Measurements from ENCODE around the gene ENOSF1.
"Not testable (repeated sequence)": the region's sequence is repeated elsewhere in the genome, so short reads cannot be mapped to it uniquely, and the experiment has no call there.

ENOSF1 gene

DNA sequence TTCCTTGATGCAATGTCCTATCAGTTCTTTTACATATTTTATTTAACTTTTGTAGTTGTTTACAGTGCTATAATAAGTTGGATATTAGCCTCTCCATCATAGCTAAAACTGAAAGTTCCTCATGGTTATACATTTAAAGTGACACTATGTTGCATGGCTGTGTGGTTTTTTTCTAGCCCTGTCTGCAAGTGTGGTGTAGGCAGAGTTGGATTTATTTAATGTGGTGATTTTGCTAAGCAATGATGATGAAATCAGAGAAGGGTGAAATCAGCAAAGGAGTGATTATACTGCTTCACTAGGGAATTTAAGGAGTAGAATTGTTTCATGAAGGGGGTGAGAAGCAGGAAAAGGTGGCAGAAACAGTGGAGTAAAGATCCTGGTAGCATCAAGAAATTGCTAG lies 18.3 kb upstream of the ENOSF1 start:
- H3K79me2 ChIP-seq (ENCODE audit: insufficient read depth, low read length), result no peaks in the 10 kb centered on the region
- H2AFZ ChIP-seq (ENCODE audit: low read length), result no peak overlapping the region
- no peak overlapping the region for H3K4me3 ChIP-seq (ENCODE audit: low read length, poor library complexity, severe bottlenecking)
- H3K36me3 ChIP-seq (ENCODE audit: insufficient read depth, low read length), result no peaks in the 10 kb centered on the region; the same call in 1 of the 2 replicates
- no peaks in the 10 kb centered on the region for H3K9me3 ChIP-seq (ENCODE audit: insufficient read depth, low read depth, low read length)
- TF ChIP-seq, protein P1, sequence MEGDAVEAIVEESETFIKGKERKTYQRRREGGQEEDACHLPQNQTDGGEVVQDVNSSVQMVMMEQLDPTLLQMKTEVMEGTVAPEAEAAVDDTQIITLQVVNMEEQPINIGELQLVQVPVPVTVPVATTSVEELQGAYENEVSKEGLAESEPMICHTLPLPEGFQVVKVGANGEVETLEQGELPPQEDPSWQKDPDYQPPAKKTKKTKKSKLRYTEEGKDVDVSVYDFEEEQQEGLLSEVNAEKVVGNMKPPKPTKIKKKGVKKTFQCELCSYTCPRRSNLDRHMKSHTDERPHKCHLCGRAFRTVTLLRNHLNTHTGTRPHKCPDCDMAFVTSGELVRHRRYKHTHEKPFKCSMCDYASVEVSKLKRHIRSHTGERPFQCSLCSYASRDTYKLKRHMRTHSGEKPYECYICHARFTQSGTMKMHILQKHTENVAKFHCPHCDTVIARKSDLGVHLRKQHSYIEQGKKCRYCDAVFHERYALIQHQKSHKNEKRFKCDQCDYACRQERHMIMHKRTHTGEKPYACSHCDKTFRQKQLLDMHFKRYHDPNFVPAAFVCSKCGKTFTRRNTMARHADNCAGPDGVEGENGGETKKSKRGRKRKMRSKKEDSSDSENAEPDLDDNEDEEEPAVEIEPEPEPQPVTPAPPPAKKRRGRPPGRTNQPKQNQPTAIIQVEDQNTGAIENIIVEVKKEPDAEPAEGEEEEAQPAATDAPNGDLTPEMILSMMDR (conservative IDR thresholded peaks at IDR 0.05; ENCODE audit: low read length), result no peak
- TF ChIP-seq EZH2phosphoT487 (IDR thresholded peaks at IDR 0.05; ENCODE audit: borderline replicate concordance), result no peak
- H3K27me3 ChIP-seq (ENCODE audit: insufficient read depth, low read length, poor library complexity, severe bottlenecking), result no peaks in the 10 kb centered on the region
- no peak overlapping the region for H3K4me2 ChIP-seq (ENCODE audit: low read depth, low read length, poor library complexity, severe bottlenecking)
- peaks cover 3% of the 10 kb centered on the region for H3K4me1 ChIP-seq (ENCODE audit: insufficient read depth, low read length, poor library complexity, severe bottlenecking)
- H3F3A ChIP-seq (ENCODE audit: low read depth), result no peaks in the 10 kb centered on the region
- H3K9me2 ChIP-seq (replicated peaks; ENCODE audit: low read depth, low read length), result no peaks in the 10 kb centered on the region
- H3K9ac ChIP-seq (ENCODE audit: low read depth, low read length, poor library complexity, severe bottlenecking), result no peak overlapping the region
- H4K20me1 ChIP-seq (ENCODE audit: insufficient read depth, low read length, poor library complexity, severe bottlenecking), result no peaks in the 10 kb centered on the region

DNA sequence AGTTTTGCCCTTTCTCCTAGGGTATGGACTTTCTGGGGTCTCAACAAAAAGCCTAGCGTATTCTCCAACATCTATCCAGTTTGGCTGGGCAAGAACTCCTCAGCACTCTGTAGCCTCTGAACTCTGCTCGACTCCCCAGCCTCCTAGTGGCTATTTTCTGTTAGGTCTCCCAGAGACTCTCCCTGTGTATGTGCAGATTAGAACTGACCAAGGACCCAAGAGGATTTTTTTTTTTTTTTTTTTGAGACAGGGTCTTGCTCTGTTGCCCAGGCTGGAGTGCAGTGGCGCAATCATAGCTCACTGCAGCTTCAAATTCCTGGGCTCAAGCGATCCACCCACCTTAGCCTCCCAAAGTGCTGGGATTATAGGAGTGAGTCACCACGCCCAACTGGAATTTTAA lies 17.7 kb upstream of the ENOSF1 start:
- not testable (repeated sequence) for H3K36me3 ChIP-seq (ENCODE audit: insufficient read depth, low read length)

DNA sequence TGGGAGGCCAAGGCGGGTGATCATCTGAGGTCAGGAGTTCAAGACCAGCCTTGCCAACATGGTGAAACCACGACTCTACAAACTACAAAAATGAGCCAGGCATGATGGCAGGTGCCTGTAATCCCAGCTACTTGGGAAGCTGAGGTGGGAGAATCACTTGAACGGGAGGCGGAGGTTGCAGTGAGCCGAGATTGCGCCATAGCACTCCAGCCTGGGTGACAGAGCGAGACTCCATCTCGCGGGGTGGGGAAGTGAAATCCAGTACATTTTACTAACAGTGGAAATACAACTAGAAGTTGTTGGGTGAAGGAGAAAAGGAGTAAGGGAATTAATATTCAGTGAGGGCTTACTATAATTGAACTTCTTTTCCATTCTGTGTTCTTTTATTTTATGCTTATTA lies 13.2 kb upstream of the ENOSF1 start:
- TF ChIP-seq, protein P1 (conservative IDR thresholded peaks at IDR 0.05; ENCODE audit: low read length), result no peak
- no peak for TF ChIP-seq EZH2phosphoT487 (IDR thresholded peaks at IDR 0.05; ENCODE audit: borderline replicate concordance)
- H3K27me3 ChIP-seq (ENCODE audit: insufficient read depth, low read length, poor library complexity, severe bottlenecking), result no peaks in the 10 kb centered on the region
- H3K9me2 ChIP-seq (replicated peaks; ENCODE audit: low read depth, low read length), result no peaks in the 10 kb centered on the region
- H3K4me2 ChIP-seq (ENCODE audit: low read depth, low read length, poor library complexity, severe bottlenecking), result no peak overlapping the region
- no peaks in the 10 kb centered on the region for H3K9me3 ChIP-seq (ENCODE audit: insufficient read depth, low read depth, low read length)
- H3F3A ChIP-seq (ENCODE audit: low read depth), result no peaks in the 10 kb centered on the region
- no peaks in the 10 kb centered on the region for H3K36me3 ChIP-seq (ENCODE audit: insufficient read depth, low read length)
- H3K4me1 ChIP-seq (ENCODE audit: insufficient read depth, low read length, poor library complexity, severe bottlenecking), result no peaks in the 10 kb centered on the region
- H4K20me1 ChIP-seq (ENCODE audit: insufficient read depth, low read length, poor library complexity, severe bottlenecking), result no peaks in the 10 kb centered on the region
- H3K9ac ChIP-seq (ENCODE audit: low read depth, low read length, poor library complexity, severe bottlenecking), result no peak overlapping the region
- no peak overlapping the region for H2AFZ ChIP-seq (ENCODE audit: low read length)
- H3K79me2 ChIP-seq (ENCODE audit: insufficient read depth, low read length), result no peaks in the 10 kb centered on the region
- H3K4me3 ChIP-seq (ENCODE audit: low read length, poor library complexity, severe bottlenecking), result no peak overlapping the region

More for the DNA sequence above, 17.7 kb upstream of the ENOSF1 start:
- not testable (repeated sequence) for H2AFZ ChIP-seq (ENCODE audit: low read length); H4K20me1 ChIP-seq (ENCODE audit: insufficient read depth, low read length, poor library complexity, severe bottlenecking); H3K4me1 ChIP-seq (ENCODE audit: insufficient read depth, low read length, poor library complexity, severe bottlenecking); H3K9me2 ChIP-seq (replicated peaks; ENCODE audit: low read depth, low read length); H3K4me2 ChIP-seq (ENCODE audit: low read depth, low read length, poor library complexity, severe bottlenecking); H3K79me2 ChIP-seq (ENCODE audit: insufficient read depth, low read length); H3K4me3 ChIP-seq (ENCODE audit: low read length, poor library complexity, severe bottlenecking); H3K9me3 ChIP-seq (ENCODE audit: insufficient read depth, low read depth, low read length); H3F3A ChIP-seq (ENCODE audit: low read depth); H3K27me3 ChIP-seq (ENCODE audit: insufficient read depth, low read length, poor library complexity, severe bottlenecking); H3K9ac ChIP-seq (ENCODE audit: low read depth, low read length, poor library complexity, severe bottlenecking)
- TF ChIP-seq, protein P1 (conservative IDR thresholded peaks at IDR 0.05; ENCODE audit: low read length), result peak; percentile 49
